ENCODE data around the gene P2RY12.

P2RY12 gene

GRCh38 chr3:151384741-151385174 is at the start of gene P2RY12:
P2RY12 (minus strand) TSS chr3:151384753; CDS start chr3:151338845, 45,908 bp downstream.
- DNase-seq, result no peak

DNA sequence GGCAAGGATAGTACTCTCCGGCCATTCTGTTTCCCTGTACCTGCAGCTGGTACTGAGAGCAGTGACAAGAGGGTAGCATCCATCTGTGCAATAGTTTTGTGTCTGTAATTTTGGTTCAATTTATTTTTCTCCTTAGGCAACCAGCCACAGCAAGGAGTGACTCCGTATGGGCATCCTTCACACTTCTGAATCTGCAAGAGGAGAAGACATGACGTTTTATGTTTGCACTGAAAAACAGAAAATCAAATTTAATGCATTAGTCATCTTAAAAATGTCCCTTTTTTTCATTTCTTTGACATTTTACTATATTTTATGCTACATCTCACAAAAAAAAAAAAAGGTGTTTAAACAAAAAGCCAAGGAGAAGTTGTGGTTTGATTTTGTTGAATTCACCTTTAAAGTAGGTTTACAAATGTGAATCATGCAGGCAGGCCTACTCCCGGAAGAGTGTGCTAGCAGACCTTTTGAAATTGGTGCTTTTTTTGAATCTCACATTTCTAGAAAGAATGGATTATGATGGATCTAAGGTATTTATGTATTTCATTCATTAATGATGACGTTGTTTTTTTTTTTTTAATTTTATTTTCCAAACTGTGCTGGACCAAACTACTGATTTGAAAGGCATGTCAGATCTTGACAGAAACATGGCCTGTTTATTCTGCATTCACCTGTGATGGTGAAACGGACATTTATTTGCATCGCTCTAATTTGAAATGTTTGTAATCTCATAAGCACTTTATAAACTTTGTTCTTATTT is 48.2 kb upstream of the P2RY12 start:
- no peak for DNase-seq

- DNase-seq, result no peak
Observed at GRCh38 chr3:151431940-151432339, 47.4 kb upstream of the P2RY12 start.

GRCh38 chr3:151430821-151431484 is 46.4 kb upstream of the P2RY12 start:
- no peak for DNase-seq

- DNase-seq, result no peak
Observed at GRCh38 chr3:151428386-151428785, 43.8 kb upstream of the P2RY12 start.

- DNase-seq, result no peak
Observed at GRCh38 chr3:151426341-151426657, 41.7 kb upstream of the P2RY12 start.

- DNase-seq, result no peak
Observed at GRCh38 chr3:151425627-151426340, 41.2 kb upstream of the P2RY12 start.

- DNase-seq, result no peak
Observed at GRCh38 chr3:151423091-151423490, 38.5 kb upstream of the P2RY12 start.

GRCh38 chr3:151421938-151422337 is 37.4 kb upstream of the P2RY12 start:
- no peak for DNase-seq

DNA sequence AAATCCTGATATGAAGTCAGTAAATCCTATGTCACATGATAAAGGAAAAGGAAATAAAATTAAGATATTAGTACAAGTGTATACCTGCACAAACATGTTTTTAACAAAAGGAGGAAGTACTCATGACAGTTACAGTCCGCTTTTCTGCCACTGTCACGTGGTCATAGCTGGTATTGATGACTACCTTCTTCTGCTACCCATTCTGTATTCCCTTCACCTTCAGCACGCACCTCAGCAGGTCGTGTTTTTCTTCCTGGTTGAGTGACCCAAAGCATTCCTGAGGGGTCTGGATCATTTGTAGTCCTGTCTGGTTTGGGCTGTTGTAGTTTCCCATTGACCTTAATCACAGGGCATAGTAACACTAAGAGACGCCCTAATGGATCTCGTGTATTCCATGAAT is 35.3 kb upstream of the P2RY12 start:
- DNase-seq, result no peak

DNA sequence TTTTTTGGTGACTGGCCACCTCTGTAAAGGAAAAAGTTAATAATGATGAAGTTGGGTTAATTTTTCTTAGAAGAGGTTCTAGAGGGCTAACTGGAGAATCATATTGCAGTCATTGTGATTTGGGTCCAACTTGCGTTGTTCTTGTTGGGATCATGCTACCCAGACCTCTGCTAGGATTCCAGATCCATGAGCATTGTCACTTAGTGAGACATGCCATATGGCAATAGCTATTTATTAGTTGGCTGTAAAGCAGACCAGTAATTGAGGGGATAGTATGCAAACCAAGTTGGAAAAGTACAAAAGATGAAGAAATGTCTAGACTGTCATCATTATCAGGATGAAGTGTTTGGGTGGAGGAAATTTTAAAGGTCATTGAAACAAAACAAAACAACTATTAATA is 30.7 kb upstream of the P2RY12 start:
- DNase-seq, result no peak

DNA sequence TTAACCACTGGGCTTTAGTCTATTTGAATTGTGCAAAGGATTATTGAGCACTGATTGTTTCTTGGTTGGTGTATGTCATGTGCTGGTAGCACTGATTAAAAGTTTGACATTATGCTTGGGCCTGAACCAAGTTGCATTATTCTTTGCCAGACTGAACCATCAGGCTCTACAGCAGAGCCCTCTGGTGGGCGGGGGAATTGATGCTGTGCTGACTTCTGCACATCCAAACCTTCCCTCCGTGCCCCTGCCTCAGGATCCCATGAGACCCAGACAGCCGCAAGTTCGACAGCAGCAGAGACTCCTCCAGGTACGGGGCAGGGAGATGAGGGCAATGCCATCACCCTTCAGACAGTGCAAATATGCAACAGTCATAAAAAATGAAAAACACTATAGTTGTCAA is 28.4 kb upstream of the P2RY12 start:
- DNase-seq, result no peak

DNA sequence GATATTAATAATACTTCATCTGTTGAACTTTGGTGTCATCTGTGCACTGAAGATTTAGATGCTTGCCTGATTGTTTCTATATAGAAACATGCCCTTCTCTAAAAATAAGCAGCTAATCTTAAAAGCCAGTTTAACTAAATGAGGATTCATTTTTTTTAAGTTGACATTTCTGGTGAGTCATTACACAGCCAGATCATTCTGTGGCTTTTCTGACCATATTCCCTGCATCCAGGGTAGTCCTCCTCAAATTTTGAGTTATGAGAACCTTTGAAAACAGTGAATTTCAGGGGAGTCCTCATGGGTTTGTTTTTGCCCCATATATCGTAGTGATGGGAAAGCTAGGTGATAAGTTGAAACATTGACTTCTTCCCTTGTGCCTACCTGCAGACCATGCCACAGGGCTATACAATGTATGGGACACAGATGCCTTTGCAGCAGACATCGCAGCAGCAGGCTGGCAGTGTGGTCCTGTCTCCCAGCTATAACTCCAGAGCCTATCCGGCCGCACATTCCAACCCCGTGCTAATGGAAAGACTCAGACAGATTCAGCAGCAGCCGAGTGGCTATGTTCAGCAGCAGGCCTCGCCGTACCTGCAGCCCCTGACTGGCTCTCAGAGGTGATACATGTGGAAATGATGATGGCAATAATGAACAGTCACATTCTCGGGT is 26.5 kb upstream of the P2RY12 start:
- DNase-seq, result no peak

DNA sequence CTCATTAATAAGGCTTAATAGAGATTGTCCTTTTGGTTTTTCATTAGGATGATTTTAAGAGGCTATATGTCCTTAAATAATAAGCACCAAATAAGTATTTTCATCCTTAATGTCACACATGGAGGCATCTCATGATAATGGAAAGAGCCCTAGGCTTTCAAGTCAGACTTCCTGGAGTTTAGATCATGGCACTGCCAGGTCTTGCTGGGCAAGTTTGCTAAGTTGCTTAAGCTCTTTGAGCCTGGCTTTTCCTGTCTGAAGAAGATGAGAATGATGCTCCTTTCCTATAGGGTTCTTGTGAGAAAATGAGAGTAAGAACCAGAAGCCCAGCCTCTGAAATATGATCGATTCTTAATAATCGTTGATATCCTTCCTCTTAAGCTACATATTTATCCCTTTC is 23.4 kb upstream of the P2RY12 start:
- DNase-seq, result no peak

GRCh38 chr3:151404316-151404715 is 19.8 kb upstream of the P2RY12 start:
- no peak for DNase-seq

- DNase-seq, result no peak
Observed at GRCh38 chr3:151403246-151403645, 18.7 kb upstream of the P2RY12 start.

- no peak for DNase-seq
Observed at GRCh38 chr3:151402349-151402748, 17.8 kb upstream of the P2RY12 start.

GRCh38 chr3:151400341-151400740 is 15.8 kb upstream of the P2RY12 start:
- no peak for DNase-seq

DNA sequence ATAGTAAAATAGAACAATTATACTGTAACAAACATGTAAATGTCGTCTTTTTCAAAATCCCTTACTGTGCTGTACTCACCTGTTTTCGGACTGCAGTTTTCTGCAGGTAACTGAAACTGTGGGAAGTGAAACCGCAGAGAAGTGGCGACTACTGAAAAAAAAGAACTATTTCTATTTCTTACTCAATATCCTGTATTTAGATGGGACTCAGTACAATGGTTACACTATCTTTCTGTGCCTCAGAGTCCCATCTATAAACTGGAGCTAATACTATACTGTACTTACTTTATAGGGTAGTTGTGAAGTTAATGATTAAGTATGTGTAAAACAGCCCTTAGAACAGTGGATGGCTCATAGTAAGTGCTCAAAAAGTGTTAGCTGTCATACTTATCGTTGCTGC is 14.3 kb upstream of the P2RY12 start:
- no peak for DNase-seq

DNA sequence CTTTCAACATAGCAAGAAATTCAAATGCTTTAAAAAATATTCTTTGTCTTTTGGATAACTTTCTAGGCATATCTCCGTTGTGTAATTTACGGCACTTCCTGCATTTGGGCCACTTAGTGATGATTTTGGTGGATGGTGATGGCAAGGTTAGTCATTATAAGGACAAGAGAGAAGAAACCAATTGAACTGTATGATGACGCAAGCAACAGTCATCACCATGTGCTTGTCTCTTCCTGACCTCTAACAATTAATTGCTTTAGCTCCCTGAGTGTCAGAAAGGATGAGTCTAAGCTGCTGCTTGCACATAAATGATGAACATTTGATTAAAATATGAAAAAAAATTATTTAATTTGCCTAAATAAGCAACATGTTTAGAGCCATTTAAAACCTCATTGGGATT is 11.3 kb upstream of the P2RY12 start:
- no peak for DNase-seq

DNA sequence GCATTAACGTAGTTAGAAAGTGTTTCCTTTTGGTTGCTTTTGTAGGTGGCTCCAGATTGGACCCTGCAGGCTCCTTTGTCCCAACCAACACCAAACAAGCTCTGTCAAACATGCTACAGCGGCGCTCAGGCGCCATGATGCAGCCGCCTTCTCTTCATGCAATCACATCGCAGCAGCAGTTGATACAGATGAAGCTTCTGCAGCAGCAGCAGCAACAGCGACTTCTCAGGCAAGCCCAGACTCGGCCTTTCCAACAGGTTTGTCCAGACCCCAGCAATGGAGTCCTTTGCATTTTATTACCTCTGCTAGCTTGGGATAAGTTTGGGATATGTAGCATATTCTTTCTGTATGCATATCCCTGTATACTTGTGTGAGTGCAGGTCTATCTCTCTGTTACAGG is 10.1 kb upstream of the P2RY12 start:
- no peak for DNase-seq

GRCh38 chr3:151393941-151394340 is 9.4 kb upstream of the P2RY12 start:
- DNase-seq, result no peak

- DNase-seq, result no peak
Observed at GRCh38 chr3:151393146-151393830, 8.7 kb upstream of the P2RY12 start.

Data from SHP77 treated with DMSO at 0.1 percent for 48 hours (cell line).